Endometrial microvascular endothelial cells (primary cell): ENCODE measurements around the gene DGAT2L6. TPM values are rescaled to one million over a fixed set of nuclear protein-coding genes. Genes with fewer than 3 reads are reported as not detected.

Experiments used
- in situ Hi-C: cut with HindIII; loops from 2 replicates; pipeline ENCODE4 v1.10.0; 2017; ENCODE audit warnings: low sequenced_read_pairs, low pct_unique_long_range_greater_than_20kb; ENCODE audit errors: inconsistent ontology term
- total RNA-seq: library from RNA; depleted of rRNA; stranded (reverse); fragments of >200 nt; gene quantifications from one replicate; pipeline ENCODE4 v1.2.3, GENCODE V29; 2015; ENCODE audit errors: inconsistent ontology term

Gene DGAT2L6, protein sequence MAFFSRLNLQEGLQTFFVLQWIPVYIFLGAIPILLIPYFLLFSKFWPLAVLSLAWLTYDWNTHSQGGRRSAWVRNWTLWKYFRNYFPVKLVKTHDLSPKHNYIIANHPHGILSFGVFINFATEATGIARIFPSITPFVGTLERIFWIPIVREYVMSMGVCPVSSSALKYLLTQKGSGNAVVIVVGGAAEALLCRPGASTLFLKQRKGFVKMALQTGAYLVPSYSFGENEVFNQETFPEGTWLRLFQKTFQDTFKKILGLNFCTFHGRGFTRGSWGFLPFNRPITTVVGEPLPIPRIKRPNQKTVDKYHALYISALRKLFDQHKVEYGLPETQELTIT
- total RNA-seq, result not detected

- in situ Hi-C loops, result no loop called here
Measured at GRCh38 chrX:70176938-70177533, at the start of gene DGAT2L6. Gene DGAT2L6, plus strand, starts transcription at chrX:70177483. Its CDS starts 100 bp downstream, at chrX:70177583.

DNA sequence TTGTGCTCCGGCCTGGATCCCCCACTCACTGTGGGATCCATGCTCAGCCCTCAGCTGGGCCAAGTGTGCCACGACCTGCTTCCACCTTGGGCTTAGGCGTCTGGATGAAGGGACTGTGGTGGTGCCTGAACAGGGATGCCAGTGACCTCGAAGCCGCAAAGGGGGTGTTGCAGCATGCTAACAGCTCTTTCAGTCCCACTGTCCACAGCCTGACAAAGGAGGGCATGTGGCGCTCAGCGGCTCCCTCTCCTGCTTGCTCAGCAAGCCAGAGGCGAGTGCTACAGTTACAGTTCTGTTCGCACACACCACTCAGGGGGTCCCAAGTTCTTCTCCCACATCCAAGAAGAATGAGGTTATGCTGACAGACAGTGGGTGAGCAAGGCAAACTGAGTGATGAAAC, 49.2 kb upstream of the DGAT2L6 start:
- in situ Hi-C loops, result no loop called here

DNA sequence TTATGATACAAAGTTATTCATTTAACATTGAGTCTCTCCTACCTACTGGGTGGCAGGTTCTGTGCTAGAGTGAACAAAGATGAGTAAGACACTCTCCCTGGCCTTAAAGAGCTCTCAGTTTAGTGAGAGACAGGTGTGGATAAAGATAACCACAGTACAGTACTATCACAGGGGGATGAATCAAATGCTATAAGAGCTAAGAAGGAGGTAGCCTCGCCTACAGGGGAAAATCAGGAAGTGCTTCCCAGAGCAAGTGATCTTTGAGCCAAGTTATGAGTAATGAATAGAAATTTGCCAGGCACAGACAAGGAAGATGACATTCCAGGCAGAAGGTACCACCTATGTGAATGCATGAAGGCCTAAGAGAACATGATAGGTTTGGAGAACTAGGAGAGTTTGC, 47.5 kb upstream of the DGAT2L6 start:
- in situ Hi-C loops, result no loop called here

- in situ Hi-C loops, result no loop called here
Measured at GRCh38 chrX:70132224-70132623, 45.1 kb upstream of the DGAT2L6 start.

- in situ Hi-C loops, result no loop called here
Measured at GRCh38 chrX:70132877-70133302, 44.4 kb upstream of the DGAT2L6 start.

GRCh38 chrX:70133303-70134115, 43.8 kb upstream of the DGAT2L6 start, which contains the start of gene IGBP1:
Gene IGBP1, plus strand, starts transcription at chrX:70133447. Its CDS starts 501 bp downstream, at chrX:70133948.
- in situ Hi-C loops, result no loop called here

DNA sequence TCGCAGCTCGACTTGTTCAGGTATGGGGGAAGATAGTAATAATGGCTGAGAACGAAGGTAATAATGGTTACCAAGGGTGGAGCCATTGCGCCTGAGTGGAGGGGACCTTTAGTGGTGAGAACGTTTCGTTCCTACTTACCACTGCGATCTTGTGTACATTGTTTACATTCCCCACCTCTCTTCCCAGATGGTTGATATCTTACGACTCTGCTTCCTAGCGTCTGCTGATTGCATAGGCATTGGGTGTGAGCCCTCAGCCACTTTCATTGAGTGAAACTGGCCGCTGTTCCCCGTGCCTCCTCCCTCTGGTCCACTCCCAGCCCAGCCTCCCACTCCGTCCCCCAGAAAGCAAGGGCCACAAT, 43.2 kb upstream of the DGAT2L6 start:
- in situ Hi-C loops, result no loop called here

- in situ Hi-C loops, result no loop called here
Measured at GRCh38 chrX:70138622-70139021, 38.7 kb upstream of the DGAT2L6 start.

DNA sequence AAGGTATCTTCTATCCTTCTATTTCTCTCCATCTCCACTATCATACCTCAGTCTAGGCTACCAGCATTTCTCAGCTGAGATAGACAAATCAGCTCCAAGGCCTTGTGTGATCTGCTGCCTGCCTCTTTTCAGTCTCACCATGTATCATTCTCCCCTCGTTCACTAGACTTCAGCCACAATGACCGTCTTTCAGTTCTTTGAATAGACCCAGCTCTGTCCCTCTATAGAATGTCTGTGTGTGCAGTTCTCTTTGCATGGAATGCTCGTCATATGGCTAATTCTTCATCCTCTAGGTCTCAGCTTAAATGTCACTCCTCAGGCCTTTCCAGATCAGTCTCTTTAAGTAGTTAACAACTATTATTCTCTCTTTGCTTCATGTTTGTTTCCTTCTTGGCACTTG, 37.5 kb upstream of the DGAT2L6 start:
- in situ Hi-C loops, result no loop called here

- in situ Hi-C loops, result no loop called here
Measured at GRCh38 chrX:70141373-70141772, 35.9 kb upstream of the DGAT2L6 start.

- in situ Hi-C loops, result no loop called here
Measured at GRCh38 chrX:70166601-70167590, 10.4 kb upstream of the DGAT2L6 start.

- in situ Hi-C loops, result no loop called here
Measured at GRCh38 chrX:70168238-70169188, 8.8 kb upstream of the DGAT2L6 start.

DNA sequence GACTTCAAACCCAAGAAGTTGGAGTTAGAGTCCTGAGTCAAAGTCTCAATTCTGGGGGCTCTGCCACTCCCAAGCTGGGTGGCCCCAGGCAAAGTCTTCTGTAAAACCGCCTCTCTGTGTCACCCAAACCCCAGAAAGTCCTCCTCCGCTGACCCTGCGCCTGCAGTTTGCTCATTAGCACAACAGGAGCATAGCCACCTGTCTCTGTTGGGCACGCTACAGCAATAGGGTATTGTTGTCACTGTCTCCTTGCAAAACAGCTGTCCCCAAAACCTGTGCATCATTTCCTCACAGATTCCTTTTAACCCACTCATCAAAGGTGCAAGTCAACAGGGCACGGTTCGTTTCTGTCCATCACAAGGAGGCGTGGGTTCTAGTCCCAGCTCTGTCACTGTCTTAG, 8.0 kb upstream of the DGAT2L6 start:
- in situ Hi-C loops, result no loop called here

DNA sequence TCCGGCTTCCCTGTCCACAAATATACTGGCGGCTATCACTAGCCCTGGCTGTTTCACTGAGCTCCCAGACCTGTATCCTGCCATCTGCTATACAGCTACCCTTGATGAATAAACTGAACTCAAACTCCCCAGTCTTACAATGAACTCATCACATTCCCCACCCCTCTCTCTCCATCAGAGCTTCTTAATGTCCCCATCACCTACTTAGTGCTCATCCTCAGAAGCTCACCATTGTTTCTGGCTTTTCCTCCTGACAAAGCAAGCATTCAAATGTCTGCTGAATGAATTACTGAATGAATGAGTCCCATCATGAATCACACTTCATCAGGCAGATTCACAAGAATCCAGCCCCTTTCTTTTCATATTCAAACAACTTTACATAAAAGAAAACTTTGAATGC, 5.7 kb upstream of the DGAT2L6 start:
- in situ Hi-C loops, result no loop called here

GRCh38 chrX:70172221-70172620, 5.1 kb upstream of the DGAT2L6 start:
- in situ Hi-C loops, result no loop called here

- in situ Hi-C loops, result no loop called here
Measured at GRCh38 chrX:70172964-70173363, 4.3 kb upstream of the DGAT2L6 start.

DNA sequence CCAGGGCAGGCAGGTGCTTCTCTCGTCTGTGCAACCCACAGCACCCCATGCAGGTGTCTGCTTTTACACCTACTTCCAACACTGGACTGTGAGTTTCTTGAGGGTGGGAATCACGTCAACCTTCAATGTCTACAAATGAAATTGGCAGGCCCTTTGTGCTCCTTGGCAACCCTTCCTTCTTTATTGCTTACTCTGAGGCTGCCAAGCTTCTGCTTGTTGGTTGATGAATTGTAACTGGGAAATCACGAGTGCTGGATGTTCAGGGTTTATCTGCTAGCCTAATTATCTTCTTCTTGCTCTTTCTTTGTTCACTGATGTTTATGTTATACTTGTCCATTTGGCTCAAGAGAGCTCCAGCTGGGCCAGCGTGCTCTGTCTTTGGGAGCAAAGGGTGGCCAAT, 2.5 kb upstream of the DGAT2L6 start:
- in situ Hi-C loops, result no loop called here

GRCh38 chrX:70175338-70175737, 1.9 kb upstream of the DGAT2L6 start:
- in situ Hi-C loops, result no loop called here
